ENCODE data around the gene GALNT10. TPM values are rescaled to one million over a fixed set of nuclear protein-coding genes. Genes with fewer than 3 reads are reported as not detected.

Gene GALNT10
- total RNA-seq, 1 donor from 2014 or later: 23.5 TPM

DNA sequence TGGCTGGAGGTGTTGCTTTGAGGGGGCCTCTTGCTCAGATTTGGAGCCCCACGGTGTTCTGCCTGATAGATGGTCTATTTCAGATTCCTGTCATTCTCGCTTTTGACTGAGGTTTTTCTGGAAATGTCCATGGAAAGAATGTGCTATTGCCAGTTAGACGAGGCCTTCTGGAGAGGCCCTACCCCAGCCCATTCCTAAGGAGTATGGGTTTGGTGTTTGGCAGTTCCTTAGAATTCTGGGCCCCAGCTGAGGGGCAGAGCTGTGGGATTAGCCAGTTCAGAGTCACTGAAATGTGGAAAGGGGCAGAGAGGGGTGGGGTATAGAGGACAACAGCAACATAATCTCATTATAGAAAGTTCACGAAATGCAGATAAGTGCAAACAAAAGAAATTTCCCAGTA lies 50.5 kb downstream of the GALNT10 start:
- TF ChIP-seq, protein P1, sequence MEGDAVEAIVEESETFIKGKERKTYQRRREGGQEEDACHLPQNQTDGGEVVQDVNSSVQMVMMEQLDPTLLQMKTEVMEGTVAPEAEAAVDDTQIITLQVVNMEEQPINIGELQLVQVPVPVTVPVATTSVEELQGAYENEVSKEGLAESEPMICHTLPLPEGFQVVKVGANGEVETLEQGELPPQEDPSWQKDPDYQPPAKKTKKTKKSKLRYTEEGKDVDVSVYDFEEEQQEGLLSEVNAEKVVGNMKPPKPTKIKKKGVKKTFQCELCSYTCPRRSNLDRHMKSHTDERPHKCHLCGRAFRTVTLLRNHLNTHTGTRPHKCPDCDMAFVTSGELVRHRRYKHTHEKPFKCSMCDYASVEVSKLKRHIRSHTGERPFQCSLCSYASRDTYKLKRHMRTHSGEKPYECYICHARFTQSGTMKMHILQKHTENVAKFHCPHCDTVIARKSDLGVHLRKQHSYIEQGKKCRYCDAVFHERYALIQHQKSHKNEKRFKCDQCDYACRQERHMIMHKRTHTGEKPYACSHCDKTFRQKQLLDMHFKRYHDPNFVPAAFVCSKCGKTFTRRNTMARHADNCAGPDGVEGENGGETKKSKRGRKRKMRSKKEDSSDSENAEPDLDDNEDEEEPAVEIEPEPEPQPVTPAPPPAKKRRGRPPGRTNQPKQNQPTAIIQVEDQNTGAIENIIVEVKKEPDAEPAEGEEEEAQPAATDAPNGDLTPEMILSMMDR (conservative IDR thresholded peaks at IDR 0.05; ENCODE audit: low read depth, low read length): no peak
- H3K4me3 ChIP-seq (ENCODE audit: low read depth, low read length): no peak overlapping the region
- no peak for DNase-seq (ENCODE audit: low read depth)

DNA sequence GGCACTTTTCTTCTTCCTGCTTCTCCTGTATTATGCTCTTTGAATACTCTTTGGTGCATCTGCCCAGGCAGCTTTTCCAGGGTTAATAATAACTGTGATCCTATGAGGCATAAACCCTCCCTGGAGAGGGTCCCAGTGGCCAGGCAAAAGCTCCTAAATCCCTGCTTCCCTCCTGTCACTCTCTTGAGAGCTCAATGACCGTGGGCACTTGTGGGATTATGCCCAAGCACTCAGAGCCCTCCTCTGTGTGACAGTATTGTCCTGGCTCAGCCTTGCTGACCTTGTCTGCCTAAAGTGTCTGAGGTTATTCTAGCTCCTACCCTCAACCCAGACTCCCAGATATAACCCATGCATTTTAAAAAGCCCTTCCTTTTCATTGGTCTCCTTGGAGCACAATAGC lies 51.9 kb downstream of the GALNT10 start:
- H3K4me3 ChIP-seq (ENCODE audit: low read depth, low read length): no peak overlapping the region
- no peak for DNase-seq (ENCODE audit: low read depth)
- TF ChIP-seq, protein P1 (conservative IDR thresholded peaks at IDR 0.05; ENCODE audit: low read depth, low read length): no peak

DNA sequence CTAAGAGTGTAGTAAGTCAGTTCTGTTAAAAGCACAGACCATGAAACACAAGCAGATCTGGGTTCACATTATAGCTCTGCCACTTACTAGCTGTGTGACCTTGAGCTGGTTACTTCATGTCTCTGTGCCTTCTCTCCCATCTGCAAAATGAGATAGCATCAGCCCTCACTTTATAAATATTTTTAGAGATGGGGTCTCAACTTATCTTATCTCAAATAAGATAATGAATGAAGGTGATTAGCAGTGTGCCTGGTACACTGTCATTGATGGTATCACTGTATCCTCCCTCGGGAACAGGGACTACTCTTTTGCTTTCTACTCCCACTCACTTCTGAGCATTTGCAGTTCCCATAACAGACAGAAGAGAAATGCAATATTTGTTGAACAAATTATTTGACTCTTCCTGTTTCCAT lies 52.4 kb downstream of the GALNT10 start:
- DNase-seq (ENCODE audit: low read depth): no peak
- H3K4me3 ChIP-seq (ENCODE audit: low read depth, low read length): no peak overlapping the region
- TF ChIP-seq, protein P1 (conservative IDR thresholded peaks at IDR 0.05; ENCODE audit: low read depth, low read length): no peak

DNA sequence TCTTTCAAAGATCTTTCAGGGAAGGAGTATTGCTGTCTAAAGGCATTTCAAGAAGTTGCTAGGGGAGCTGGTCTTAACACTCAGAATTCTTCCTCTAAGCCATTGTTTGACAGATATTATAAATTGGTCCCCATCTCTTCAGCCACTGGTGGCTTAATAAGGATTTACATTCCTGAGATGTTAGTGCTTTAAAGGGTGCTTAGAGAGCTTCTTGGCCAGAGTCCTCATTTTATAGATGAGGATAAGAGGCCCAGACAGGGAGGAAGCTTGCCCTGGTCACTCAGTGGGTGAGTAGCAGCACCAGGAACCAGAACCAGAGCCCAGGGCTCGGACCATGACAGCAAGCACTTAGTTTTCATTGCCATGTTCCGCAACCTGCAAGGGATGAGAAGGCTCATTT lies 53.2 kb downstream of the GALNT10 start:
- H3K4me3 ChIP-seq (ENCODE audit: low read depth, low read length): no peak overlapping the region
- TF ChIP-seq, protein P1 (conservative IDR thresholded peaks at IDR 0.05; ENCODE audit: low read depth, low read length): no peak
- DNase-seq (ENCODE audit: low read depth): no peak

DNA sequence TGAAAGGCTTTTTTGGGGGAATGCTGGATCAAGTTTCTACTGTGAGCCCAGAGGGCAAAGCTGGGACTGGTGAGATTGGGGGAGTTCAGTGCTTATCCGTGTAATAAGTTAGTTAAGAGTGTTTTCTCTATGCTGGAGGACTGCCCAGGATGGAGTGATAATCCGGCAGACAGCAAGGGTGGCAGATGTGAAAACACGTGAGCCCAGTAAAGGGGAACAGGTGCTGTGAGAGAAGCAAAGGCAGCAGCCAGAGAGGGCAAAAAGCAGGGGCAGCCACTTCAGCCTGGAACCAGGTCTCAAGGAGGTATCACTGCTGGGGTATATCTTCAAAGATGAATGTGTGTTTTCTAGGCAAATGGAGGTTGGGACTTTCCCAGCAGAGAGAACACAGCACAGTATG lies 53.9 kb downstream of the GALNT10 start:
- no peak for DNase-seq (ENCODE audit: low read depth)
- no peak overlapping the region for H3K4me3 ChIP-seq (ENCODE audit: low read depth, low read length)
- TF ChIP-seq, protein P1 (conservative IDR thresholded peaks at IDR 0.05; ENCODE audit: low read depth, low read length): no peak

DNA sequence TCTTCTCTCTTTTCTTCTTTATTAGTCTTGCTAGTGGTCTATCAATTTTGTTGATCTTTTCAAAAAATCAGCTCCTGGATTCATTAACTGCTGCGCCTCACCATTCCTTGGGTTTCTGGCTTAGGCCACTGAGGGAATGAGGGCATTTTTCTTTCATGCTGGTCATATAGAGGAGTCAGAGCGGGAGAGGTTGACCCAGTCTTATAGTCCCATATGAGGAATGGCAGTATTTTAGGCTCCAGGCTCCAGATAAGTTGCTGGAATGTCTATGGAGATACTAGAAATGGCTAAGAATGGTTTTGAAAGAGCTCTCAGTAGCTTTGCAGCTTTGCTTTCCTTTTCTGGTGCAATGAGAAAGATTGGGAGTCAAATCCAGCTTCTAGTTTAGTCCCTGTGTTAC lies 58.2 kb downstream of the GALNT10 start:
- DNase-seq (ENCODE audit: low read depth): no peak
- no peak overlapping the region for H3K4me3 ChIP-seq (ENCODE audit: low read depth, low read length)
- TF ChIP-seq, protein P1 (conservative IDR thresholded peaks at IDR 0.05; ENCODE audit: low read depth, low read length): no peak

DNA sequence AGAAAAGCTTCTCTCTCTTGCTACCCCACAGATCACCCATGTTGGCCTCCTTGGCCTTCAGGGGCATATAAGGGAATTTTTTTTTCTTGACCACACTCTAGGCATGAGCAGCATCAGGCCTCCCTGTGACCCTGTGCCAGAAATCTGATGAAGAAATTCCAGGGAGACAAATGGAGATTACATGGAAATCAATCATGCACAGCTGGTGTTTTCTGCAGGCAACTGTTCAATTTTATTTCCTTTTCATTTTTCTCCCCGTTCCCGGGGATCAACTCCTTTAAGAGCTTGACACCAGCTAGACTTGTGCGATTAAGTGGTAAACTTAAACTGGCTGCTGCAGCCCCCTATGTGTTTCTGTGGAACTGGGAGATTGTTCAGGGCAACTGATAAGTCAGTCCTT lies 59.3 kb downstream of the GALNT10 start:
- no peak for DNase-seq (ENCODE audit: low read depth)
- TF ChIP-seq, protein P1 (conservative IDR thresholded peaks at IDR 0.05; ENCODE audit: low read depth, low read length): no peak
- no peak overlapping the region for H3K4me3 ChIP-seq (ENCODE audit: low read depth, low read length)
